DND-41 (cell line): ENCODE measurements around the gene TAF10.

ENCODE experiments used
- ATAC-seq: fragments of 200-7000 bp; cut with Tn5 transposase; 3 replicates; pipeline ENCODE4 v1.9.1; 2021; ENCODE audit warnings: low read depth; ENCODE audit not compliant: insufficient read depth
- DNase-seq: peaks from one replicate; pipeline ENCODE4 v3.0.0-alpha.2; 2020
- H2AFZ ChIP-seq: 2 replicates; pipeline ENCODE4 v1.6.0; 2012; ENCODE audit warnings: low read depth, low read length
- H3K27ac ChIP-seq: 2 replicates; pipeline ENCODE4 v1.5.1; 2012; ENCODE audit warnings: low read length, inconsistent platforms
- H3K27me3 ChIP-seq: fragments of 200-600 bp; sonication (generic); 2 replicates; pipeline ENCODE4 v1.6.0; 2012; ENCODE audit warnings: low read length, mild to moderate bottlenecking, inconsistent platforms; ENCODE audit not compliant: insufficient read depth, poor library complexity
- H3K36me3 ChIP-seq: 2 replicates; pipeline ENCODE4 v1.5.1; 2012; ENCODE audit warnings: low read length, inconsistent platforms; ENCODE audit not compliant: insufficient read depth
- H3K4me1 ChIP-seq: 2 replicates; pipeline ENCODE4 v1.5.1; 2012; ENCODE audit warnings: mild to moderate bottlenecking, low read length; ENCODE audit not compliant: insufficient read depth
- H3K4me2 ChIP-seq: 2 replicates; pipeline ENCODE4 v1.6.0; 2012; ENCODE audit warnings: mild to moderate bottlenecking, moderate library complexity, low read length, inconsistent platforms; ENCODE audit not compliant: insufficient read depth
- H3K4me3 ChIP-seq, 2 experiments: fragments of 200-600 bp in 1 of 2; shearing (Covaris generic) in 1 of 2; 2 replicates each; pipeline ENCODE4 v1.5.1; 2012 to 2016; ENCODE audit warnings: inconsistent platforms in 2 of 2, low read length in 2 of 2, mild to moderate bottlenecking in 2 of 2, low read depth in 1 of 2, moderate library complexity in 1 of 2
- H3K79me2 ChIP-seq: 2 replicates; pipeline ENCODE4 v1.6.0; 2012; ENCODE audit warnings: low read length, inconsistent platforms; ENCODE audit not compliant: insufficient read depth
- H3K9ac ChIP-seq: 2 replicates; pipeline ENCODE4 v1.6.0; 2012; ENCODE audit warnings: low read depth, mild to moderate bottlenecking, inconsistent platforms, low read length, moderate library complexity
- H3K9me3 ChIP-seq: 2 replicates; pipeline ENCODE4 v1.5.1; 2012; ENCODE audit warnings: low read length, moderate library complexity, mild to moderate bottlenecking, inconsistent platforms; ENCODE audit not compliant: insufficient read depth, severe bottlenecking
- H4K20me1 ChIP-seq: 2 replicates; pipeline ENCODE4 v1.6.0; 2012; ENCODE audit warnings: low read length; ENCODE audit not compliant: insufficient read depth
- CTCF ChIP-seq: IDR thresholded peaks from 2 replicates; pipeline ENCODE4 v1.5.1; 2012; ENCODE audit warnings: borderline replicate concordance, low read length, moderate library complexity, mild to moderate bottlenecking; ENCODE audit not compliant: poor library complexity, severe bottlenecking; ENCODE audit errors: extremely low read depth
- EZH2 ChIP-seq: IDR thresholded peaks from 3 replicates; pipeline ENCODE4 v1.6.1; 2012; ENCODE audit warnings: borderline replicate concordance, low read depth, mild to moderate bottlenecking, moderate library complexity, low read length, inconsistent platforms; ENCODE audit not compliant: severe bottlenecking

TAF10 gene

GRCh38 chr11:6615882-6616585, 4.0 kb upstream of the TAF10 start:
- Histone ChIP-seq H2AFZ (no peak overlapping the region), H3K27ac (no peak overlapping the region), H3K9ac (no peak overlapping the region), H3K9me3 (no peaks in the 10 kb centered on the region), H3K79me2 (peaks cover 34% of the 10 kb centered on the region), H3K4me1 (peaks cover 45% of the 10 kb centered on the region), H4K20me1 (peaks cover 6% of the 10 kb centered on the region), H3K4me3 (no peak overlapping the region), H3K4me2 (no peak overlapping the region), H3K36me3 (peaks cover 34% of the 10 kb centered on the region), H3K27me3 (no peaks in the 10 kb centered on the region)
- ATAC-seq (no peak), DNase-seq (no peak)
- TF ChIP-seq EZH2 (no peak), CTCF (no peak)

- Histone ChIP-seq H3K4me1 (peaks cover 54% of the 10 kb centered on the region), H3K36me3 (peaks cover 44% of the 10 kb centered on the region), H3K4me3 (no peak overlapping the region), H3K79me2 (peaks cover 41% of the 10 kb centered on the region), H3K4me2 (no peak overlapping the region), H3K27me3 (no peaks in the 10 kb centered on the region), H3K9ac (no peak overlapping the region), H3K9me3 (no peaks in the 10 kb centered on the region), H4K20me1 (peaks cover 12% of the 10 kb centered on the region), H3K27ac (no peak overlapping the region), H2AFZ (no peak overlapping the region)
- TF ChIP-seq CTCF (no peak), EZH2 (no peak)
- no peak for ATAC-seq
- DNase-seq: no peak
Observed at GRCh38 chr11:6615046-6615445, 3.0 kb upstream of the TAF10 start.

- Histone ChIP-seq H3K79me2 (peaks cover 43% of the 10 kb centered on the region), H3K9ac (no peak overlapping the region), H2AFZ (no peak overlapping the region), H3K27me3 (no peaks in the 10 kb centered on the region), H3K27ac (no peak overlapping the region), H3K4me2 (no peak overlapping the region), H3K4me1 (peaks cover 55% of the 10 kb centered on the region), H3K9me3 (no peaks in the 10 kb centered on the region), H3K4me3 (no peak overlapping the region), H3K36me3 (peaks cover 50% of the 10 kb centered on the region), H4K20me1 (peaks cover 14% of the 10 kb centered on the region)
- TF ChIP-seq CTCF: no peak
- no peak for TF ChIP-seq EZH2
- DNase-seq: no peak
- no peak for ATAC-seq
Observed at GRCh38 chr11:6614446-6614845, 2.4 kb upstream of the TAF10 start.
